GM12878 (cell line): ENCODE results near the gene MBD3.

Experiments used
- ASH2L ChIP-seq: fragments of 300-600, 200-600 bp; sonication (generic); IDR thresholded peaks from 2 replicates; pipeline ENCODE4 v1.6.1; 2017; ENCODE audit warnings: low read depth, mild to moderate bottlenecking, borderline replicate concordance
- CTCF ChIP-seq, 3 experiments: IDR thresholded peaks in 2 of 3; conservative IDR thresholded peaks in 1 of 3; 2 replicates each; pipeline ENCODE4 v1.5.1; 2011; ENCODE audit warnings: low read depth in 3 of 3, low read length in 3 of 3, mild to moderate bottlenecking in 3 of 3, control low read depth in 2 of 3, moderate library complexity in 2 of 3, inconsistent platforms in 1 of 3, mixed read lengths in 1 of 3; ENCODE audit not compliant: control insufficient read depth in 2 of 3, insufficient read depth in 1 of 3; ENCODE audit errors: extremely low read depth in 1 of 3
- EP300 ChIP-seq, 2 experiments: fragments of 150-350 bp in 1 of 2; IDR thresholded peaks; 2 replicates each; pipeline ENCODE4 v1.6.1; 2011 to 2012; ENCODE audit warnings: low read depth in 2 of 2, low read length in 2 of 2, borderline replicate concordance in 1 of 2, improper control_type of control experiment in 1 of 2, inconsistent platforms in 1 of 2; ENCODE audit not compliant: control insufficient read depth in 1 of 2
- EZH2 ChIP-seq: IDR thresholded peaks from 2 replicates; pipeline ENCODE4 v1.6.1; 2012; ENCODE audit warnings: low read depth, mild to moderate bottlenecking, control low read depth, inconsistent platforms, low read length, borderline replicate concordance; ENCODE audit not compliant: control insufficient read depth
- HDAC2 ChIP-seq: fragments of 200-600 bp; sonication (generic); IDR thresholded peaks from 2 replicates; pipeline ENCODE4 v1.6.1; 2017

- TF ChIP-seq EP300 (IDR thresholded peaks at IDR 0.05; ENCODE audit: borderline replicate concordance in 1 of 2, control insufficient read depth in 1 of 2, low read depth in 2 of 2, low read length in 2 of 2) (no peak), CTCF (IDR thresholded peaks at IDR 0.05 in 2 of 3, conservative IDR thresholded peaks at IDR 0.05 in 1 of 3; ENCODE audit: control insufficient read depth in 2 of 3, extremely low read depth in 1 of 3, insufficient read depth in 1 of 3, low read depth in 3 of 3, low read length in 3 of 3) (no peak), EZH2 (no peak), HDAC2 (no peak), ASH2L (no peak)
These were observed 14.6 kb downstream of the MBD3 start for GRCh38 chr19:1577929-1578618.
